HEK293 (cell line): ENCODE data around the gene SYNE1.

Experiments used
- CTCF ChIA-PET: fragments of 350-600 bp; formaldehyde crosslinking; extraction: SDS; loops from one replicate; lab custom pipeline; 2021; ENCODE audit warnings: antibody characterized with exemption; lab: Yijun Ruan, JAX
- POLR2A ChIA-PET: fragments of 300-600 bp; formaldehyde crosslinking; extraction: SDS; loops from one replicate; lab custom pipeline; 2020; ENCODE audit warnings: antibody characterized with exemption, inconsistent platforms; lab: Yijun Ruan, JAX
- H3K27ac ChIP-seq: fragments of 200-500 bp; sonication (Bioruptor generic); 2 replicates; pipeline ENCODE4 v1.5.1; 2014; ENCODE audit warnings: low read depth, low read length, control low read depth, inconsistent platforms; ENCODE audit errors: extremely low read depth
- H3K36me3 ChIP-seq, 2 experiments: fragments of 200-500 bp in 1 of 2; sonication (Bioruptor generic) in 1 of 2; 1 replicate in 1 of 2; 2 replicates in 1 of 2; pipeline ENCODE4 v1.5.1; 2014 to 2017; ENCODE audit warnings: inconsistent platforms in 2 of 2, low read length in 2 of 2; ENCODE audit not compliant: control insufficient read depth in 2 of 2, insufficient read depth in 1 of 2
- H3K4me1 ChIP-seq: fragments of 200-500 bp; sonication (Bioruptor generic); 2 replicates; pipeline ENCODE4 v1.5.1; 2014; ENCODE audit warnings: mild to moderate bottlenecking, low read length, inconsistent platforms; ENCODE audit not compliant: control insufficient read depth, insufficient read depth
- H3K4me3 ChIP-seq: 2 replicates; pipeline ENCODE4 v1.5.1; 2011; ENCODE audit warnings: low read depth, mild to moderate bottlenecking, control low read depth, low read length, moderate library complexity
- H3K9me3 ChIP-seq: fragments of 200-500 bp; sonication (Bioruptor generic); 2 replicates; pipeline ENCODE4 v1.5.1; 2014; ENCODE audit warnings: low read depth, low read length, inconsistent platforms; ENCODE audit not compliant: control insufficient read depth, insufficient read depth
- GLI2 ChIP-seq: fragments of 450-650 bp; formaldehyde crosslinking; IDR thresholded peaks from 2 replicates; pipeline ENCODE4; 2017; ENCODE audit warnings: missing biosample characterization, missing genetic modification characterization, low read depth, borderline replicate concordance
- KLF1 ChIP-seq: fragments of 450-650 bp; formaldehyde crosslinking; IDR thresholded peaks from 2 replicates; pipeline ENCODE4 v1.5.1; 2016; ENCODE audit warnings: missing biosample characterization, missing genetic modification characterization
- KLF16 ChIP-seq: fragments of 450-650 bp; formaldehyde crosslinking; IDR thresholded peaks from 2 replicates; pipeline ENCODE4 v1.5.1; 2017; ENCODE audit warnings: missing biosample characterization, missing genetic modification characterization
- PRDM4 ChIP-seq: fragments of 450-650 bp; formaldehyde crosslinking; IDR thresholded peaks from 2 replicates; pipeline ENCODE4 v1.5.1; 2017; ENCODE audit warnings: missing biosample characterization, missing genetic modification characterization
- TSHZ1 ChIP-seq: fragments of 450-650 bp; formaldehyde crosslinking; IDR thresholded peaks from 2 replicates; pipeline ENCODE4 v1.5.1; 2016; ENCODE audit warnings: missing biosample characterization, missing genetic modification characterization, borderline replicate concordance
- ZBTB21 ChIP-seq: fragments of 450-650 bp; formaldehyde crosslinking; IDR thresholded peaks from 2 replicates; pipeline ENCODE4 v1.5.1; 2017; ENCODE audit warnings: missing biosample characterization, missing genetic modification characterization
- ZBTB8A ChIP-seq: fragments of 450-650 bp; formaldehyde crosslinking; IDR thresholded peaks from 2 replicates; pipeline ENCODE4 v1.5.1; 2016; ENCODE audit warnings: missing biosample characterization, missing genetic modification characterization
- ZEB2 ChIP-seq: fragments of 450-650 bp; formaldehyde crosslinking; IDR thresholded peaks from 2 replicates; pipeline ENCODE4 v1.5.1; 2016; ENCODE audit warnings: missing biosample characterization, missing genetic modification characterization
- ZFHX2 ChIP-seq: fragments of 450-650 bp; formaldehyde crosslinking; conservative IDR thresholded peaks from 2 replicates; pipeline ENCODE4 v1.5.1; 2016; ENCODE audit warnings: missing biosample characterization, missing genetic modification characterization
- ZNF10 ChIP-seq: fragments of 450-650 bp; formaldehyde crosslinking; IDR thresholded peaks from 2 replicates; pipeline ENCODE4 v1.5.1; 2017; ENCODE audit warnings: missing biosample characterization, missing genetic modification characterization
- ZNF140 ChIP-seq: fragments of 450-650 bp; formaldehyde crosslinking; IDR thresholded peaks from 2 replicates; pipeline ENCODE4 v1.5.1; 2016; ENCODE audit warnings: missing biosample characterization, missing genetic modification characterization
- ZNF169 ChIP-seq: fragments of 450-650 bp; formaldehyde crosslinking; IDR thresholded peaks from 2 replicates; pipeline ENCODE4 v1.5.1; 2016; ENCODE audit warnings: missing biosample characterization, missing genetic modification characterization
- ZNF174 ChIP-seq: fragments of 450-650 bp; formaldehyde crosslinking; IDR thresholded peaks from 2 replicates; pipeline ENCODE4 v1.5.0; 2017; ENCODE audit warnings: missing biosample characterization, mild to moderate bottlenecking, missing genetic modification characterization
- ZNF2 ChIP-seq: fragments of 450-650 bp; formaldehyde crosslinking; IDR thresholded peaks from 2 replicates; pipeline ENCODE4 v1.5.1; 2016; ENCODE audit warnings: missing biosample characterization, missing genetic modification characterization
- ZNF202 ChIP-seq: fragments of 450-650 bp; formaldehyde crosslinking; IDR thresholded peaks from 2 replicates; pipeline ENCODE4 v1.5.1; 2016; ENCODE audit warnings: missing biosample characterization, missing genetic modification characterization, borderline replicate concordance
- ZNF24 ChIP-seq: fragments of 450-650 bp; formaldehyde crosslinking; IDR thresholded peaks from 2 replicates; pipeline ENCODE4 v1.5.1; 2016; ENCODE audit warnings: missing biosample characterization, missing genetic modification characterization
- ZNF26 ChIP-seq: fragments of 450-650 bp; formaldehyde crosslinking; IDR thresholded peaks from 2 replicates; pipeline ENCODE4 v1.5.1; 2016; ENCODE audit warnings: missing biosample characterization, missing genetic modification characterization
- ZNF302 ChIP-seq: fragments of 450-650 bp; formaldehyde crosslinking; IDR thresholded peaks from 2 replicates; pipeline ENCODE4 v1.5.1; 2016; ENCODE audit warnings: missing biosample characterization, missing genetic modification characterization, low read depth
- ZNF366 ChIP-seq: fragments of 450-650 bp; formaldehyde crosslinking; conservative IDR thresholded peaks from 2 replicates; pipeline ENCODE4 v1.5.1; 2016; ENCODE audit warnings: missing biosample characterization, missing genetic modification characterization
- ZNF433 ChIP-seq: fragments of 450-650 bp; formaldehyde crosslinking; IDR thresholded peaks from 2 replicates; pipeline ENCODE4 v1.5.1; 2016; ENCODE audit warnings: missing biosample characterization, missing genetic modification characterization, low read depth
- ZNF473 ChIP-seq: fragments of 450-650 bp; formaldehyde crosslinking; IDR thresholded peaks from 2 replicates; pipeline ENCODE4 v1.5.1; 2017; ENCODE audit warnings: missing biosample characterization, missing genetic modification characterization
- ZNF639 ChIP-seq: fragments of 450-650 bp; formaldehyde crosslinking; IDR thresholded peaks from 2 replicates; pipeline ENCODE4 v1.5.1; 2016; ENCODE audit warnings: missing biosample characterization, missing genetic modification characterization
- ZNF658 ChIP-seq: fragments of 450-650 bp; formaldehyde crosslinking; IDR thresholded peaks from 2 replicates; pipeline ENCODE4; 2016; ENCODE audit warnings: missing biosample characterization, missing genetic modification characterization
- ZNF747 ChIP-seq: fragments of 450-650 bp; formaldehyde crosslinking; IDR thresholded peaks from 2 replicates; pipeline ENCODE4 v1.5.1; 2016; ENCODE audit warnings: missing biosample characterization, missing genetic modification characterization
- ZNF768 ChIP-seq: fragments of 450-650 bp; formaldehyde crosslinking; IDR thresholded peaks from 2 replicates; pipeline ENCODE4 v1.5.1; 2018; ENCODE audit warnings: missing biosample characterization, mild to moderate bottlenecking, missing genetic modification characterization

The SYNE1 gene

GRCh38 chr6:152184573-152184916 is 452.6 kb downstream of the SYNE1 start (continued):
- TF ChIP-seq ZNF2 (tag by site-specific recombination) (no peak), ZNF174 (tag by site-specific recombination) (no peak), ZNF768 (tag by site-specific recombination) (no peak)
- TF ChIP-seq, all 188 proteins: peak for 0

- ChIA-PET POLR2A (no interaction called here), CTCF (no interaction called here)
- 0 out of 2 replicates have a peak, but pooled peaks have one; percentile 49 for TF ChIP-seq ZNF366 (tag by site-specific recombination)
- no peak for TF ChIP-seq ZFHX2
- TF ChIP-seq, all 188 proteins: peak for 1
- no peaks in the 10 kb centered on the region for H3K9me3 ChIP-seq
- no peaks in the 10 kb centered on the region for H3K4me1 ChIP-seq
- H3K27ac ChIP-seq = no peak overlapping the region
- H3K36me3 ChIP-seq = peaks cover 4 to 8% of the 10 kb centered on the region in 2 experiments
- no peak overlapping the region for H3K4me3 ChIP-seq
Measured at GRCh38 chr6:152180601-152181000, 456.6 kb downstream of the SYNE1 start.

- POLR2A ChIA-PET = no interaction called here
- no peaks in the 10 kb centered on the region for H3K9me3 ChIP-seq
- H3K36me3 ChIP-seq = peaks cover 4 to 20% of the 10 kb centered on the region in 2 experiments
- H3K4me1 ChIP-seq = no peaks in the 10 kb centered on the region
- no peak overlapping the region for H3K4me3 ChIP-seq
- no peak overlapping the region for H3K27ac ChIP-seq
- no peak for TF ChIP-seq ZNF473 (tag by site-specific recombination)
- TF ChIP-seq ZNF202 (tag by site-specific recombination) = no peak
- no peak for TF ChIP-seq ZNF433 (tag by site-specific recombination)
- TF ChIP-seq ZNF26 (tag by site-specific recombination) = no peak
- TF ChIP-seq ZNF10 = no peak
- TF ChIP-seq ZNF302 (tag by site-specific recombination) = no peak
- no peak for TF ChIP-seq ZBTB8A (tag by site-specific recombination)
- TF ChIP-seq ZNF140 = no peak
- TF ChIP-seq KLF1 (tag by site-specific recombination) = no peak
- no peak for TF ChIP-seq ZEB2 (tag by site-specific recombination)
- no peak for TF ChIP-seq ZNF639
- no peak for TF ChIP-seq KLF16 (tag by site-specific recombination)
- TF ChIP-seq ZNF658 = no peak
- TF ChIP-seq ZNF24 (tag by site-specific recombination) = no peak
- no peak for TF ChIP-seq GLI2 (tag by site-specific recombination)
- TF ChIP-seq ZNF169 = no peak
- TF ChIP-seq ZBTB21 = no peak
- TF ChIP-seq TSHZ1 = no peak
- TF ChIP-seq ZNF747 (tag by site-specific recombination) = no peak
- no peak for TF ChIP-seq PRDM4 (tag by site-specific recombination)
- TF ChIP-seq, all 188 proteins: peak for 0
- CTCF ChIA-PET = interaction anchor here (0.6 to 0.7 kb wide), 2 partner anchors 649 to 1284 kb away, joined by 3 to 4 read pairs; no protein-coding TSS in a partner anchor
Measured at GRCh38 chr6:152176268-152176667, 460.9 kb downstream of the SYNE1 start.
